ENCODE results near the gene HIKESHI.

GRCh38 chr11:86365546-86365945 lies 63.5 kb downstream of the HIKESHI start:
- TF ChIP-seq CTCF (IDR thresholded peaks at IDR 0.05 in 4 of 5, conservative IDR thresholded peaks at IDR 0.05 in 1 of 5) (no peak), POLR2A (IDR thresholded peaks at IDR 0.05) (no peak)

All from gastrocnemius medialis (tissue), 4 donors.